Amniotic epithelial cell (primary cell): ENCODE data around the gene PLEK2.
"Not testable (repeated sequence)": the region's sequence is repeated elsewhere in the genome, so short reads cannot be mapped to it uniquely, and the experiment has no call there.

Source experiments
- DNase-seq: peaks from one replicate; pipeline ENCODE4 v3.0.0-alpha.2; 2010; ENCODE audit warnings: low read depth

The PLEK2 gene

GRCh38 chr14:67358924-67359774, 52.8 kb downstream of the PLEK2 start:
- peak; percentile 59 for DNase-seq

GRCh38 chr14:67357969-67358354, 54.0 kb downstream of the PLEK2 start:
- DNase-seq, result peak; percentile 41

- no peak for DNase-seq
Measured at GRCh38 chr14:67357186-67357968, 54.6 kb downstream of the PLEK2 start.

- no peak for DNase-seq
Measured at GRCh38 chr14:67352055-67352454, 59.9 kb downstream of the PLEK2 start.

GRCh38 chr14:67345583-67345982, 66.4 kb downstream of the PLEK2 start:
- DNase-seq, result no peak

GRCh38 chr14:67343601-67344230, 68.2 kb downstream of the PLEK2 start:
- DNase-seq, result no peak

- not testable (repeated sequence) for DNase-seq
Measured at GRCh38 chr14:67341231-67341630, 70.7 kb downstream of the PLEK2 start.
